ENCODE measurements around the gene FGD5.

GRCh38 chr3:14834121-14834520, 15.4 kb downstream of the FGD5 start:
- TF ChIP-seq CTCF (conservative IDR thresholded peaks at IDR 0.05 in 1 of 2, IDR thresholded peaks at IDR 0.05 in 1 of 2; ENCODE audit: low read depth in 1 of 2, low read length in 2 of 2) (no peak), EZH2 (IDR thresholded peaks at IDR 0.05; ENCODE audit: low read length, missing control alignments) (no peak)
